ENCODE measurements around the gene KDM2A.

- TF ChIP-seq POLR2AphosphoS5 (IDR thresholded peaks at IDR 0.05) (no peak), CTCF (IDR thresholded peaks at IDR 0.05) (no peak), POLR2A (IDR thresholded peaks at IDR 0.05; ENCODE audit: low read depth) (no peak)
These were observed 19.2 kb upstream of the KDM2A start for GRCh38 chr11:67099831-67100324.
